ENCODE results near the gene OR52N5. TPM values are rescaled to one million over a fixed set of nuclear protein-coding genes. Genes with fewer than 3 reads are reported as not detected.

The OR52N5 gene
- total and polyA plus RNA-seq, 9 of the 15 experiments (the other 6 are each of a cell fraction or from before 2014, with no cell fraction given): not detected

DNA sequence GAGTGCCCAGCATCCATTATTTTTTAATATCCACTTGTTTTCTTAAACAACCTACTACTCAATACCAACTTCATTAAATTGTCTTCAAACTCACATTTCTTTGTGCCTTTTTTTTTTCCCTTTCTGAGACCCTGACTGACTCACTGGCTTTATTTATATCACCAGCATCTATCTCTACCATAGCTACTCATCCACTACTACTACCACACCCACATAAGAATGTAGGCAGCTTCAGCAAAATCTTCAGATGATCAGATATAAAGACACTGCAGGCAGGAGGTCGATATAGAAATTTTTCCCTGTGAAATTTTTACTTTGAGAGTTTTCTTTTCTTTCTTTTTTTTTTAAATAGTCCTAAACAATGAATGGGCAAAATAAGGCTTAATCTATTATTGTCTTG is 44.7 kb downstream of the OR52N5 start (continued):
- TF ChIP-seq, protein P1, sequence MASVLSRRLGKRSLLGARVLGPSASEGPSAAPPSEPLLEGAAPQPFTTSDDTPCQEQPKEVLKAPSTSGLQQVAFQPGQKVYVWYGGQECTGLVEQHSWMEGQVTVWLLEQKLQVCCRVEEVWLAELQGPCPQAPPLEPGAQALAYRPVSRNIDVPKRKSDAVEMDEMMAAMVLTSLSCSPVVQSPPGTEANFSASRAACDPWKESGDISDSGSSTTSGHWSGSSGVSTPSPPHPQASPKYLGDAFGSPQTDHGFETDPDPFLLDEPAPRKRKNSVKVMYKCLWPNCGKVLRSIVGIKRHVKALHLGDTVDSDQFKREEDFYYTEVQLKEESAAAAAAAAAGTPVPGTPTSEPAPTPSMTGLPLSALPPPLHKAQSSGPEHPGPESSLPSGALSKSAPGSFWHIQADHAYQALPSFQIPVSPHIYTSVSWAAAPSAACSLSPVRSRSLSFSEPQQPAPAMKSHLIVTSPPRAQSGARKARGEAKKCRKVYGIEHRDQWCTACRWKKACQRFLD (CRISPR knock-in tag; IDR thresholded peaks at IDR 0.05): no peak

DNA sequence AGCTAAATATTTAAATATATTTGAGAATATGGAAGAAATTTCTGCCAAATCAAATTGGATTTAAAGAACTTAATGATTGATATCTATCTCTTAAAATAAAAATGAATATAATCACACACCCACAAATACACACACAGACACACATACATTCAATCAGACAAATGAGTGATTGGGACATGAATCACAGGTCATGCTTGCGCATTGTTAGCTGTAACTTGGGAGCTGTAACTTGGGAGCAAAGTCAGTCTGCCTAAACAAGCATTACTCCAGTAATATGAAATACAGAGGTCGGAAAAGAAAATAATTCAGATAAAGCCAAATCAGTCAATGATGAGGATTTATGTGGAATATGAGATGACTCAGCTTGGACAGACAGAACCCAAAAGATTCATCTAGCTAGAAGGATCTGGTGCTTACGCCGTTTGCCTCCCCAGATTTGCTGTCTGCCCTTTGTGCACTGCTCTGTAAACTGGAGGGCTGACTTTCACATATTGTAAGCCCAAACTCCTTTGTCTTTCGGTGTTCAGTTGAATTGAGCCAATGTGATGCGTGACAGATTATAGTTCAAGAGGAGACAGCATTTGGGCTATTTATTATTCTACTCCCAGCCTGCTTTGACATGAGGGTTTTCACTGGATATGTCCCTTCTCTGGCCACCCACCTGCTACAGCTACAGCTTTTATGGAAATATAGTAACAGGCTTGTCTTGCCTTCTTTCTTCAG is 45.3 kb downstream of the OR52N5 start:
- H3K9ac ChIP-seq (ENCODE audit: insufficient read depth in 1 of 2, low read depth in 2 of 2, low read length in 2 of 2): no peak overlapping the region
- intact Hi-C loops (cut with micrococcal nuclease) (no loop called here), in situ Hi-C loops (cut with MboI) (no loop called here)
- H3K4me1 ChIP-seq (replicated peaks in 1 of 2; ENCODE audit: control insufficient read depth in 2 of 2, insufficient read depth in 2 of 2, low read length in 2 of 2): no peaks in the 10 kb centered on the region
- peaks cover 4% of the 10 kb centered on the region; the same call in 1 of the 2 replicates for H3K9me3 ChIP-seq (replicated peaks; ENCODE audit: control insufficient read depth, insufficient read depth, low read depth, low read length)
- ChIA-PET POLR2A (no interaction called here), CTCF (ENCODE audit: low intra/inter-chr PET ratio) (no interaction called here)
- ATAC-seq (no peak), FAIRE-seq (no peak), DNase-seq (ENCODE audit: extremely low read depth in 1 of 4, low spot score in 3 of 4) (no peak)
- H3K27ac ChIP-seq (ENCODE audit: extremely low read depth, low read depth, low read length): no peak overlapping the region
- no peak overlapping the region for H3K4me3 ChIP-seq
- H3K9me1 ChIP-seq (ENCODE audit: control insufficient read depth, insufficient read depth, low read length): no peaks in the 10 kb centered on the region
- H4K20me1 ChIP-seq (replicated peaks; ENCODE audit: control insufficient read depth, insufficient read depth, low read length): no peaks in the 10 kb centered on the region
- H3K4me2 ChIP-seq (ENCODE audit: insufficient read depth, low read length): no peak overlapping the region
- no peak overlapping the region for H2AFZ ChIP-seq (ENCODE audit: low read depth, low read length)
- no peaks in the 10 kb centered on the region for H3K79me2 ChIP-seq (ENCODE audit: control insufficient read depth, insufficient read depth, low read length)
- no peaks in the 10 kb centered on the region for H3K36me3 ChIP-seq (ENCODE audit: control insufficient read depth, insufficient read depth, low read length)
- WGBS (ENCODE audit: insufficient coverage, low coverage, missing lambda C conversion rate): 4% methylated on average over 6 of the region's 6 CpGs
- peaks cover 0 to 2% of the 10 kb centered on the region in 2 experiments; a peak in 2 of 5 replicates for H3K27me3 ChIP-seq (ENCODE audit: control insufficient read depth in 2 of 2, insufficient read depth in 2 of 2, low read length in 2 of 2)
- no TSS peak for BruUV-seq (replicated peaks)
- TF ChIP-seq SRSF3 (IDR thresholded peaks at IDR 0.05; ENCODE audit: insufficient read depth, low read length) (no peak), ZC3H8 (IDR thresholded peaks at IDR 0.05) (no peak), SRSF9 (IDR thresholded peaks at IDR 0.05; ENCODE audit: borderline replicate concordance, low read depth, low read length) (no peak), KLF6 (CRISPR knock-in tag; IDR thresholded peaks at IDR 0.05; ENCODE audit: borderline replicate concordance) (no peak), SMARCB1 (IDR thresholded peaks at IDR 0.05; ENCODE audit: insufficient read length, low read depth) (no peak), TCF7L2 (IDR thresholded peaks at IDR 0.05; ENCODE audit: low read depth, low read length) (no peak), ZNF445 (CRISPR knock-in tag; IDR thresholded peaks at IDR 0.05; ENCODE audit: low read depth) (no peak), SNIP1 (IDR thresholded peaks at IDR 0.05; ENCODE audit: low read depth) (no peak), RBM39 (optimal IDR thresholded peaks at IDR 0.05; ENCODE audit: low read depth, low read length) (no peak), CBX5 (IDR thresholded peaks at IDR 0.05; ENCODE audit: borderline replicate concordance, low read depth) (no peak), SUPT5H (IDR thresholded peaks at IDR 0.05) (no peak)
- TF ChIP-seq, protein P2, sequence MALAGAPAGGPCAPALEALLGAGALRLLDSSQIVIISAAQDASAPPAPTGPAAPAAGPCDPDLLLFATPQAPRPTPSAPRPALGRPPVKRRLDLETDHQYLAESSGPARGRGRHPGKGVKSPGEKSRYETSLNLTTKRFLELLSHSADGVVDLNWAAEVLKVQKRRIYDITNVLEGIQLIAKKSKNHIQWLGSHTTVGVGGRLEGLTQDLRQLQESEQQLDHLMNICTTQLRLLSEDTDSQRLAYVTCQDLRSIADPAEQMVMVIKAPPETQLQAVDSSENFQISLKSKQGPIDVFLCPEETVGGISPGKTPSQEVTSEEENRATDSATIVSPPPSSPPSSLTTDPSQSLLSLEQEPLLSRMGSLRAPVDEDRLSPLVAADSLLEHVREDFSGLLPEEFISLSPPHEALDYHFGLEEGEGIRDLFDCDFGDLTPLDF (CRISPR knock-in tag; IDR thresholded peaks at IDR 0.05): no peak
- TF ChIP-seq, protein P3, sequence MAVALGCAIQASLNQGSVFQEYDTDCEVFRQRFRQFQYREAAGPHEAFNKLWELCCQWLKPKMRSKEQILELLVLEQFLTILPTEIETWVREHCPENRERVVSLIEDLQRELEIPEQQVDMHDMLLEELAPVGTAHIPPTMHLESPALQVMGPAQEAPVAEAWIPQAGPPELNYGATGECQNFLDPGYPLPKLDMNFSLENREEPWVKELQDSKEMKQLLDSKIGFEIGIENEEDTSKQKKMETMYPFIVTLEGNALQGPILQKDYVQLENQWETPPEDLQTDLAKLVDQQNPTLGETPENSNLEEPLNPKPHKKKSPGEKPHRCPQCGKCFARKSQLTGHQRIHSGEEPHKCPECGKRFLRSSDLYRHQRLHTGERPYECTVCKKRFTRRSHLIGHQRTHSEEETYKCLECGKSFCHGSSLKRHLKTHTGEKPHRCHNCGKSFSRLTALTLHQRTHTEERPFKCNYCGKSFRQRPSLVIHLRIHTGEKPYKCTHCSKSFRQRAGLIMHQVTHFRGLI (CRISPR knock-in tag; IDR thresholded peaks at IDR 0.05): no peak

All from K562 (cell line).